Heart right ventricle (tissue), 16 donors: ENCODE data around the gene HPCAL1. TPM values are rescaled to one million over a fixed set of nuclear protein-coding genes. Genes with fewer than 3 reads are reported as not detected.

Experiments used
- ATAC-seq, 8 donors: fragments of 200-7000 bp; cut with Tn5 transposase; one replicate each; pipeline ENCODE4 v1.9.1; 2020; ENCODE audit warnings: mild to moderate bottlenecking in 8 of 8, moderate library complexity in 8 of 8, moderate number of reproducible peaks in 1 of 8
- DNase-seq, 2 donors: peaks; one replicate each; pipeline ENCODE4 v3.0.0-alpha.2; 2020
- H3K27ac ChIP-seq, 10 donors: fragments of 200-600 bp; sonication (generic) in 2 of 10; one replicate each; pipeline versions ENCODE4 v1.5.0 to v1.8.0; 2020 to 2022; ENCODE audit warnings: mild to moderate bottlenecking in 3 of 10
- H3K27me3 ChIP-seq, 7 donors: fragments of 200-600 bp; one replicate each; pipeline ENCODE4 v1.8.0; 2021 to 2022; ENCODE audit warnings: mild to moderate bottlenecking in 2 of 7
- H3K36me3 ChIP-seq, 9 donors: fragments of 200-600 bp; sonication (generic) in 1 of 9; one replicate each; pipeline versions ENCODE4 v1.5.0 to v1.8.0; 2020 to 2022; ENCODE audit warnings: mild to moderate bottlenecking in 2 of 9
- H3K4me1 ChIP-seq, 9 donors: fragments of 200-600 bp; sonication (generic) in 1 of 9; one replicate each; pipeline versions ENCODE4 v1.5.0 to v1.8.0; 2020 to 2022; ENCODE audit warnings: mild to moderate bottlenecking in 4 of 9
- H3K4me3 ChIP-seq, 10 donors: fragments of 200-600 bp; sonication (generic) in 2 of 10; one replicate each; pipeline versions ENCODE4 v1.5.0 to v1.8.0; 2020 to 2022; ENCODE audit warnings: mild to moderate bottlenecking in 7 of 10, moderate library complexity in 2 of 10
- H3K9me3 ChIP-seq, 11 donors: fragments of 200-600 bp in 10 of 11; sonication (generic) in 2 of 11; one replicate each; pipeline versions ENCODE4 v1.5.0 to v1.8.0; 2013 to 2022; ENCODE audit warnings: mild to moderate bottlenecking in 2 of 11, control low read depth in 1 of 11, moderate library complexity in 1 of 11
- CTCF ChIP-seq, 9 donors: fragments of 200-600 bp; sonication (generic) in 2 of 9; IDR thresholded peaks; one replicate each; pipeline versions ENCODE4 v1.5.0 to v1.8.0; 2021 to 2022; ENCODE audit warnings: antibody characterized with exemption in 9 of 9, mild to moderate bottlenecking in 5 of 9, moderate library complexity in 1 of 9
- WGBS, 2 donors: extraction: QIAGEN DNeasy Blood & Tissue Kit; methylation state at CpG; one replicate each; pipeline ENCODE4 v1.1.7; 2013; ENCODE audit warnings: inconsistent platforms in 1 of 2; 5-methylcytosine and 5-hydroxymethylcytosine counted together
- intact Hi-C, 10 donors: fragments of 100-400 bp; cut with DNase I; formaldehyde crosslinking; loops; one replicate each; pipeline versions ENCODE4 v1.11.1 to v1.14.2; 2022
- polyA plus RNA-seq, 2 donors: library from polyadenylated mRNA; stranded (reverse); fragments of 200-250 nt; gene quantifications; one replicate each; pipeline ENCODE4 v1.2.3, GENCODE V29; 2013
- total RNA-seq, 10 donors: library from RNA; stranded (reverse); fragmentation: NEBNext Ultra II Directional in 3 of 10; extraction: Animal tissue kit (Norgen Biotek cat#: 25700) in 3 of 10; gene quantifications; one replicate each; pipeline versions ENCODE4 v1.2.1 to v1.2.4, GENCODE V29; 2021 to 2023
- donor health status: Arrhythmogenic right ventricular cardiomyopathy.
- donor health status: ischemic (EF 13 %, LVEDD 7.1; RV severe dilation, severe dysfunction).
- donor health status: healthy with polysubstance abuse.
- donor health status: DM: no; HTN: yes; CAD: no.
- donor health status: DM: no; HTN: no; CAD: no.
- donor health status: ischemic (EF 25% LVEDD 6.9; RV normal size, moderate dysfunction).
- donor health status: ischemic (EF 25% LVEDD 5.7; RV mildly dilated, moderate dysfunction).
- donor health status: healthy.
- donor health status: DM: yes; HTN: yes; CAD: no.
- donor health status: Ischemic cardiomyopathy.
- donor health status: ischemic (EF 35%, LVEDD 5.7; RV mildly dilated, moderate dysfunction).
- donor health status: nonischemic (EF 11% LVEDD 7.7; RV severe dilation, severe dysfunction).
- donor health status: DM: yes; HTN: yes; CAD: no.
- donor health status: PGD.
- donor health status: ischemic (EF 29% LVEDD 5.4; RV normal size, mild dysfunction).
- donor health status: nonischemic (EF 23%, LVEDD 6.1; RV moderate dilation, normal function).

The HPCAL1 gene
- total and polyA plus RNA-seq, 12 donors: 15.8 to 49.2 (median 27.5) TPM

DNA sequence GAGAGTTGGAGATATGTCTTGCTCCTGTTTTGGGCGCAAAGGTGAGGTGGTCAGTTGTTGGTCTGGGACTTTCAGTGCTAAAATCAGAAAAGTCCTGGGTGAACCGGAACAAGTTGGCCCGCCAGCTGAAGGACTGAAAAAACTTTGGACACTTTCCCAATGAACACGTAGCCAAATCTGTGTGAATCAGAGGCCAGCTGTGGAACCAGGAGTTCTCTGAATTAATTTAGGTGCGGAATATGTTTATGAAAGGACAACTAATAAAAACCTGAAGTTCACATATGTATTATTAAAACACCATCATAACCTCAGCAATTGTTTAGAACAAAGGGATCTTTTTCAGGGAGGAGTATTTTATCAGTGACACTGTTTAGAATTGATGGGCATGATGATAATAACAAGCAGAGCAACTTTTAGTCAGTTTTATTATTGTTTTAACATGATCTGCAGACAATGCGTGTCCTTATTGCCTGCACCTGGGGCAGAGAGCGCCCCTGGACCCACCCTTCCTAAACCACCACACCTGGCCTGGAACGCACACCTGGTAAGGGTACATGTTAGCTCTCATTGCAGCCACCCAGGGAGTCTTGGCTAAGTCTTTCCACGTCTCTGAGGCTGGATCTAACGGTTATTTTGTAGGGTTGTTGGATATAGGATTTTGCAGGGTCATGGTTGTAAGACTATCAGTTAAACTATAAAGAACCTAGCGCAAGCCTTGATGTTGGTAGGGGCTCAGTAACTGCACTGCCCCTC, 155.3 kb downstream of the HPCAL1 start:
- H3K4me1 ChIP-seq: peaks cover 0 to 24% (median 9%) of the 10 kb centered on the region in 9 donors
- DNase-seq (no peak), ATAC-seq (no peak)
- WGBS, 2 donors: 55 to 59% methylated on average over 11 of the region's 11 CpGs
- H3K36me3 ChIP-seq: no peaks in the 10 kb centered on the region
- intact Hi-C loops: loop anchor here in 1 of 10 donors (5.0 kb wide), 1 partner anchor 199 kb away; no protein-coding TSS in a partner anchor
- peak overlapping the region in 1 of 10 donors; percentile 15 for H3K27ac ChIP-seq
- H3K9me3 ChIP-seq: no peaks in the 10 kb centered on the region
- no peak overlapping the region for H3K4me3 ChIP-seq
- H3K27me3 ChIP-seq: no peaks in the 10 kb centered on the region
- TF ChIP-seq CTCF (IDR thresholded peaks at IDR 0.05): no peak

DNA sequence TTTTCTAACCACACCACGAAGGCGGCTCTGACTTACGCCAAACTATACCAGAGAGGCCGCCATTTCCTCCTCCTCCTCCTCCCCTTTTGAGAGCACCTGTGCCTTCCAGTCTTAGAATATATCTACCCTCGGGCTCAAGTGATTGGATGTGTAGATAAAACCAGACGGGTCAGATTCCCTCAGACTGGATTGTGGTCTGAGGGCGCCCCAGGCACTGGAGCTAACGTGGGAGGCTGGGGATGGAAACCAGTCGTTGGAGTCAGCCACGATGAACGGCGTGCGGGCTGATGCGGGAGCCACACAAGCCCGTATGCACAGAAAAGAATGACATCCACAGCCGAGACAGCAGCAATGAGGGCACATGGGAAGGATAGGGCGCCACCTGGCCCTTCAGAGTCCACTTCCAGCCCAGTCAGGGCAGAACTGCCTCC, 157.7 kb downstream of the HPCAL1 start:
- Histone ChIP-seq H3K27ac (no peak overlapping the region), H3K27me3 (no peaks in the 10 kb centered on the region), H3K9me3 (no peaks in the 10 kb centered on the region), H3K4me1 (peaks cover 0 to 9% (median 5%) of the 10 kb centered on the region in 9 donors), H3K4me3 (no peak overlapping the region), H3K36me3 (no peaks in the 10 kb centered on the region)
- 83 to 84% methylated on average over 17 of the region's 17 CpGs for WGBS, 2 donors
- no peak for TF ChIP-seq CTCF (IDR thresholded peaks at IDR 0.05)
- DNase-seq (no peak), ATAC-seq (no peak)
- intact Hi-C loops: no loop called here

- 68% methylated on average over 15 of the region's 15 CpGs for whole genome bisulfite sequencing, 2 donors
- no peak for ATAC-seq
- Histone ChIP-seq H3K9me3 (no peaks in the 10 kb centered on the region), H3K27me3 (no peaks in the 10 kb centered on the region), H3K4me1 (peaks cover 0 to 9% (median 5%) of the 10 kb centered on the region in 9 donors), H3K36me3 (no peaks in the 10 kb centered on the region), H3K4me3 (no peak overlapping the region), H3K27ac (no peak overlapping the region)
- intact Hi-C loops: no loop called here
- DNase-seq: no peak
- TF ChIP-seq CTCF (IDR thresholded peaks at IDR 0.05): no peak
Measured at GRCh38 chr2:10462178-10463083, 159.7 kb downstream of the HPCAL1 start.

DNA sequence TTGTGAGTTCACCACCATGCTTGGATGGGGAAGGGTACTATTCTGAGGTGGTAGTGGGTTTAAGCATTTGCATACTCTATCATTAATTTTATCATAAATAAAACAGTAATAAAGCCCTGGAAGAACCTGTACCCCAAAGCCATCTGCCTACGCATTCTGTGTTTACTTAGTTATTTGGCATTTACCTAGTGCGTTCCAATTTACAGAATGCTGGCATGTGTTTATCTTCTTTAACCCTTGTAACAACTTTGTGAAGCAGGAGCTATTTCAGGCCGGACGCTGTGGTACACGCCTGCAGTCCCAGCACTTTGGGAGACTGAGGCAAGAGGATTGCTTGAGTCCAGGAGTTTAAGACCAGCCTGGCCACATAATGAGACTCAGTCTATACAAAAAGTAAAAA, 163.2 kb downstream of the HPCAL1 start:
- WGBS, 2 donors: 82 to 84% methylated on average over 5 of the region's 5 CpGs
- H3K27me3 ChIP-seq: no peaks in the 10 kb centered on the region
- no peaks in the 10 kb centered on the region for H3K9me3 ChIP-seq
- TF ChIP-seq CTCF (IDR thresholded peaks at IDR 0.05): no peak
- H3K27ac ChIP-seq: no peak overlapping the region
- no peaks in the 10 kb centered on the region for H3K36me3 ChIP-seq
- no peak for DNase-seq
- no peak for ATAC-seq
- no peaks in the 10 kb centered on the region for H3K4me1 ChIP-seq
- intact Hi-C loops: no loop called here
- H3K4me3 ChIP-seq: no peak overlapping the region
